SH-SY5Y (cell line): ENCODE data around the gene IGSF8.

Experiments used
- GATA2 ChIP-seq: IDR thresholded peaks from 2 replicates; pipeline ENCODE4 v1.6.1; 2011; ENCODE audit warnings: mild to moderate bottlenecking, low read depth, low read length
- GATA3 ChIP-seq: IDR thresholded peaks from 2 replicates; pipeline ENCODE4 v1.6.1; 2011; ENCODE audit warnings: low read depth, mild to moderate bottlenecking, low read length, moderate library complexity

GRCh38 chr1:160130486-160130885 lies 32.1 kb upstream of the IGSF8 start:
- TF ChIP-seq GATA2, result no peak
- TF ChIP-seq GATA3, result no peak
